Activated CD8-positive, alpha-beta memory T cell treated with anti-CD3 and anti-CD28 coated beads for 36 hours (primary cell): ENCODE results near the gene CCDC50. TPM values are rescaled to one million over a fixed set of nuclear protein-coding genes. Genes with fewer than 3 reads are reported as not detected.

Experiments
- CTCF ChIA-PET: fragments of 350-600 bp; sonication (Branson Sonifier 250); formaldehyde crosslinking; loops from one replicate; lab custom pipeline; 2021; ENCODE audit warnings: antibody characterized with exemption; lab: Charles Lee
- POLR2A ChIA-PET: fragments of 350-600 bp; sonication (Branson Sonifier 250); formaldehyde crosslinking; loops from one replicate; lab custom pipeline; 2021; ENCODE audit warnings: antibody characterized with exemption; lab: Charles Lee
- total RNA-seq, 2 experiments: library from RNA; stranded (reverse); gene quantifications; one replicate each; pipeline ENCODE4 v1.2.3, GENCODE V29; 2021

Gene CCDC50
- total RNA-seq, 2 experiments from 2014 or later = 15.6 to 16.4 TPM

GRCh38 chr3:191399918-191400317 lies 70.7 kb downstream of the CCDC50 start:
- CTCF ChIA-PET = interaction anchor here (0.7 kb wide), 1 partner anchor 397 kb away, joined by 3 read pairs; no protein-coding TSS in a partner anchor
- POLR2A ChIA-PET = no interaction called here

- ChIA-PET POLR2A (no interaction called here), CTCF (no interaction called here)
Measured at GRCh38 chr3:191401775-191402357, 72.7 kb downstream of the CCDC50 start.

GRCh38 chr3:191409791-191410359 lies 80.7 kb downstream of the CCDC50 start:
- ChIA-PET CTCF (no interaction called here), POLR2A (no interaction called here)

GRCh38 chr3:191412759-191413158 lies 83.6 kb downstream of the CCDC50 start:
- POLR2A ChIA-PET = no interaction called here
- CTCF ChIA-PET = no interaction called here

- POLR2A ChIA-PET = no interaction called here
- CTCF ChIA-PET = no interaction called here
Measured at GRCh38 chr3:191414286-191414685, 85.1 kb downstream of the CCDC50 start.

GRCh38 chr3:191414732-191415131 lies 85.5 kb downstream of the CCDC50 start:
- CTCF ChIA-PET = no interaction called here
- POLR2A ChIA-PET = no interaction called here

GRCh38 chr3:191415566-191415965 lies 86.4 kb downstream of the CCDC50 start:
- ChIA-PET POLR2A (no interaction called here), CTCF (no interaction called here)

GRCh38 chr3:191417457-191417729 lies 88.2 kb downstream of the CCDC50 start:
- ChIA-PET POLR2A (no interaction called here), CTCF (no interaction called here)

GRCh38 chr3:191420771-191421170 lies 91.6 kb downstream of the CCDC50 start:
- POLR2A ChIA-PET = no interaction called here
- CTCF ChIA-PET = no interaction called here

- ChIA-PET CTCF (no interaction called here), POLR2A (no interaction called here)
Measured at GRCh38 chr3:191424881-191425280, 95.7 kb downstream of the CCDC50 start.

- CTCF ChIA-PET = no interaction called here
- POLR2A ChIA-PET = no interaction called here
Measured at GRCh38 chr3:191425322-191425734, 96.1 kb downstream of the CCDC50 start.

- ChIA-PET CTCF (no interaction called here), POLR2A (no interaction called here)
Measured at GRCh38 chr3:191426311-191426710, 97.1 kb downstream of the CCDC50 start.

GRCh38 chr3:191428177-191428576 lies 99.0 kb downstream of the CCDC50 start:
- CTCF ChIA-PET = no interaction called here
- POLR2A ChIA-PET = no interaction called here

GRCh38 chr3:191430103-191430502 lies 100.9 kb downstream of the CCDC50 start:
- ChIA-PET CTCF (no interaction called here), POLR2A (no interaction called here)

- CTCF ChIA-PET = no interaction called here
Measured at GRCh38 chr3:191431160-191431822, 102.1 kb downstream of the CCDC50 start.

GRCh38 chr3:191432162-191432561 lies 103.0 kb downstream of the CCDC50 start:
- ChIA-PET POLR2A (no interaction called here), CTCF (no interaction called here)

More at GRCh38 chr3:191431160-191431822, 102.1 kb downstream of the CCDC50 start:
- POLR2A ChIA-PET = no interaction called here

GRCh38 chr3:191434024-191434423 lies 104.8 kb downstream of the CCDC50 start:
- CTCF ChIA-PET = no interaction called here
- POLR2A ChIA-PET = no interaction called here

GRCh38 chr3:191435981-191436380 lies 106.8 kb downstream of the CCDC50 start:
- CTCF ChIA-PET = no interaction called here

GRCh38 chr3:191438150-191438814 lies 109.1 kb downstream of the CCDC50 start:
- POLR2A ChIA-PET = no interaction called here

More at GRCh38 chr3:191435981-191436380, 106.8 kb downstream of the CCDC50 start:
- POLR2A ChIA-PET = no interaction called here

GRCh38 chr3:191440532-191440931 lies 111.3 kb downstream of the CCDC50 start:
- ChIA-PET CTCF (no interaction called here), POLR2A (no interaction called here)

More at GRCh38 chr3:191438150-191438814, 109.1 kb downstream of the CCDC50 start:
- CTCF ChIA-PET = no interaction called here

- ChIA-PET CTCF (no interaction called here), POLR2A (no interaction called here)
Measured at GRCh38 chr3:191441687-191442086, 112.5 kb downstream of the CCDC50 start.
